Measurements from ENCODE around the gene ITPK1. TPM values are rescaled to one million over a fixed set of nuclear protein-coding genes. Genes with fewer than 3 reads are reported as not detected.

ITPK1 gene
- total RNA-seq, 2 donors from 2014 or later: 53.4 to 61.8 TPM

GRCh38 chr14:93002851-93003298 lies 112.8 kb downstream of the ITPK1 start:
- ATAC-seq (replicated peaks in 1 of 2) (no peak), DNase-seq (no peak)

DNA sequence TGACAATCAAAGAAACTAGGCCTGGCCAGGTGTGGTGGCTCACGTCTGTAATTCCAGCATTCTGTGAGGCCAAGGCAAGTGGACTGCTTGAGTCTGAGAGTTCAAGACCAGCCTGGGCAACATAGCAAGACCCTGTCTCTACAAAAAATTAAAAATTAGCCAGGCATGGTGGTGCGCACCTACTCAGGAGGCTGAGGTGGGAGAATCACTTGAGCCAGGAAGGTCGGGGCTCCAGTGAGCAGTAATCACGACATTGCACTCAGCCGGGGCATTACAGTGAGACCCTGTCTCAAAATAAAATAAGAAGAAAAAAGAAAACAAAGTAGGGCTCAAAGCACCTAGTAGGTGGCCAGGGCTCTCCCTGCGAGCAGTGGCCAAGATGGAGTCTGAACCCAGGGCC lies 113.7 kb downstream of the ITPK1 start:
- H3K4me3 Mint-ChIP-seq: no peak overlapping the region

More at GRCh38 chr14:93002851-93003298, 112.8 kb downstream of the ITPK1 start:
- Mint-ChIP-seq H3K4me1 (ENCODE audit: low read depth) (no peaks in the 10 kb centered on the region), H3K27me3 (ENCODE audit: low read depth) (no peaks in the 10 kb centered on the region), H3K9me3 (no peaks in the 10 kb centered on the region), H3K27ac (no peak overlapping the region), H3K36me3 (ENCODE audit: insufficient read depth in 2 of 2) (no peaks in the 10 kb centered on the region), H3K4me3 (no peak overlapping the region)

GRCh38 chr14:92998946-92999345 lies 116.8 kb downstream of the ITPK1 start:
- no peaks in the 10 kb centered on the region for H3K4me1 Mint-ChIP-seq (ENCODE audit: low read depth)
- no peaks in the 10 kb centered on the region for H3K36me3 Mint-ChIP-seq (ENCODE audit: insufficient read depth in 2 of 2)
- H3K9me3 Mint-ChIP-seq: no peaks in the 10 kb centered on the region
- H3K27me3 Mint-ChIP-seq (ENCODE audit: low read depth): no peaks in the 10 kb centered on the region
- no peak for DNase-seq
- no peak overlapping the region for H3K4me3 Mint-ChIP-seq
- ATAC-seq (replicated peaks in 1 of 2): no peak
- no peak overlapping the region for H3K27ac Mint-ChIP-seq

More for the DNA sequence above, 113.7 kb downstream of the ITPK1 start:
- no peak for DNase-seq
- Mint-ChIP-seq H3K9me3 (no peaks in the 10 kb centered on the region), H3K27ac (no peak overlapping the region), H3K36me3 (ENCODE audit: insufficient read depth in 2 of 2) (no peaks in the 10 kb centered on the region), H3K27me3 (ENCODE audit: low read depth) (no peaks in the 10 kb centered on the region), H3K4me1 (ENCODE audit: low read depth) (no peaks in the 10 kb centered on the region)
- ATAC-seq (replicated peaks in 1 of 2): no peak

DNA sequence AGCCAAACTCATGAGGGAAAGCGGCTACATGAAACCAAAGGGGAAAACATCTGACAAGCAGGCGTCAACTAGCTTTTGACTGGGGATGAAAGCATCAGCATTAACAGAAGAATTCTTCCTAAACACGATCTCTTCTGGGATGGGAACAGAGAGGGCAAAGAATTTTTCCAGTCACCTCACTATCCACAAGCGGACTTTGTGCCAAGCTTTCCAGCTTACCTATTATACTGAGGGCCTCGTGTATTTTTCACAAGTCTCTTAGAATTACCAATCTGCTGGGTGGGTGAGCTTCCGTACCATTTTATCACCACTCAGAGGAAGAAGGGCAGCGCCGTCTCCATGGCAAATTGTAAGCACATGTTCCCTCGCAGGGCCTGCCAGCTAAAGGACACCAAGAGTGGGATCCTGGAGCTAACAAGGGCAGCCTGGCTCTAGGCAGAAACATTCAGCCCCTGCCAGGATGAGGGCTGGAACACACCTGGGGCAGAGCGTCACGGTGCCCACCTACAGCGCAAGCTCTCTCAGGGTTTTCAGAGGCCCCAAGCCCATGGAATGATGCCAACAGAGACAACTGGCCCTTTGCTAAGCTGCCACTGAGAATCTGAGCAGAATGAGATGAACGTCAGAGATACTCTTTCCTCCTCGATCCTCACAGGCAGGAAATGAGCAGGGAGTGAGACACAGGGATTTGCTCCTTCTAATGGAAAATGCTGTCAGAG lies 118.2 kb downstream of the ITPK1 start:
- Mint-ChIP-seq H3K9me3 (no peaks in the 10 kb centered on the region), H3K4me1 (ENCODE audit: low read depth) (no peaks in the 10 kb centered on the region), H3K27ac (no peak overlapping the region), H3K4me3 (no peak overlapping the region), H3K36me3 (ENCODE audit: insufficient read depth in 2 of 2) (no peaks in the 10 kb centered on the region), H3K27me3 (ENCODE audit: low read depth) (no peaks in the 10 kb centered on the region)
- ATAC-seq (replicated peaks in 1 of 2): no peak
- DNase-seq: no peak

- Mint-ChIP-seq H3K27ac (no peak overlapping the region), H3K9me3 (no peaks in the 10 kb centered on the region), H3K36me3 (ENCODE audit: insufficient read depth in 2 of 2) (no peaks in the 10 kb centered on the region), H3K4me1 (ENCODE audit: low read depth) (no peaks in the 10 kb centered on the region), H3K27me3 (ENCODE audit: low read depth) (no peaks in the 10 kb centered on the region), H3K4me3 (no peak overlapping the region)
- no peak for ATAC-seq (replicated peaks in 1 of 2)
- no peak for DNase-seq
Measured at GRCh38 chr14:92995620-92996019, 120.1 kb downstream of the ITPK1 start.

GRCh38 chr14:92994942-92995341 lies 120.8 kb downstream of the ITPK1 start:
- H3K4me1 Mint-ChIP-seq (ENCODE audit: low read depth): no peaks in the 10 kb centered on the region
- no peak overlapping the region for H3K4me3 Mint-ChIP-seq
- H3K9me3 Mint-ChIP-seq: no peaks in the 10 kb centered on the region
- no peaks in the 10 kb centered on the region for H3K27me3 Mint-ChIP-seq (ENCODE audit: low read depth)
- no peak for ATAC-seq (replicated peaks in 1 of 2)
- no peaks in the 10 kb centered on the region for H3K36me3 Mint-ChIP-seq (ENCODE audit: insufficient read depth in 2 of 2)
- no peak for DNase-seq
- H3K27ac Mint-ChIP-seq: no peak overlapping the region

DNA sequence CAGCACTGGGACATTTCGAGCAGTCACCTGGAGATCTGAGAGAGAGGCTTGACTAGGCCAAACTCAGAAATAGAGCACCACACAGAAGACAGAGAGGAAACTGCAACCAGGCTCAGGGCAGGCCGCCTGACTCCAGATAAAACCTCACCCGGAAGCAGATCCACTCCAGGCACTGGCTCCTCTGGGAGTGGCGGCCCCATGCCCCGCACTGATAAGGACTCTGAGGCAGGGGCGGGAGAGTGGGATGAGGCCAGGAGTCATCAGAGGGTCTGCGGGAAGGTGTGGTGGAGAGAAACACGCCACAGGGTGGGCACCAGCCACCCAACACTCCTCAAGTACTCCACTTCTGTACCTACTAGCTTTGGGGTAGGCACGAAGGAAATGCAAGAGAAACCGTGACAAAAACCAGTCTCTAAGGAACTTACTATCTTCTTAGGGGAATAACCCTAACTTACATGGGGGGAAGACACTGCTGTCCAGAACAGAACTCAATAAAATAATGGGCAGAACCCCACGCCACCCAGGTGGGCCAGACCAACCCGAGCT lies 121.5 kb downstream of the ITPK1 start:
- H3K4me3 Mint-ChIP-seq: no peak overlapping the region
- no peaks in the 10 kb centered on the region for H3K9me3 Mint-ChIP-seq
- H3K27ac Mint-ChIP-seq: no peak overlapping the region
- H3K36me3 Mint-ChIP-seq (ENCODE audit: insufficient read depth in 2 of 2): no peaks in the 10 kb centered on the region
- DNase-seq (no peak), ATAC-seq (replicated peaks in 1 of 2) (no peak)
- H3K4me1 Mint-ChIP-seq (ENCODE audit: low read depth): no peaks in the 10 kb centered on the region
- no peaks in the 10 kb centered on the region for H3K27me3 Mint-ChIP-seq (ENCODE audit: low read depth)

- Mint-ChIP-seq H3K36me3 (ENCODE audit: insufficient read depth in 2 of 2) (no peaks in the 10 kb centered on the region), H3K9me3 (no peaks in the 10 kb centered on the region), H3K27ac (no peak overlapping the region), H3K27me3 (ENCODE audit: low read depth) (no peaks in the 10 kb centered on the region), H3K4me3 (no peak overlapping the region), H3K4me1 (ENCODE audit: low read depth) (no peaks in the 10 kb centered on the region)
- ATAC-seq (replicated peaks in 1 of 2) (no peak), DNase-seq (no peak)
Measured at GRCh38 chr14:92993302-92993701, 122.4 kb downstream of the ITPK1 start.

DNA sequence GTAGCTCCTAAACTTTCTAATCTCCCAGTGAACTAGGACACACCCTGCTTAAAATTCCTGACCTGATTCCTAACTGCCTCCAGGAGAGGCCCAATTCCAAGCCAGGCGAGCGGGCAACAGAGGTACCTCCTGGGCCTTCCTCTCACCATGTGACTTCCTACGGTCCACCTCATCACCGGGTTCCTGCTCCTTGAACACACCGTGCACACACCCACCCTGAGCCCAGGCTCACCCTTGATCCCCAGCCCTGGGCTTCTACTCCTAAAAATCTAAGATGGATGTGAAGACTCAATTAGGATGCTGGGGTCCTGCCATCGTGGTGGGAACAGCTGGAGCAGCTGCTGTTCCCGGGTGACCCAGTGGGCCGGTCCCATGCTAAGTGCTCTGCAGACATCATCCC lies 124.2 kb downstream of the ITPK1 start:
- no peaks in the 10 kb centered on the region for H3K27me3 Mint-ChIP-seq (ENCODE audit: low read depth)
- ATAC-seq (replicated peaks in 1 of 2) (no peak), DNase-seq (no peak)
- H3K9me3 Mint-ChIP-seq: no peaks in the 10 kb centered on the region
- no peaks in the 10 kb centered on the region for H3K4me1 Mint-ChIP-seq (ENCODE audit: low read depth)
- H3K27ac Mint-ChIP-seq: no peak overlapping the region
- H3K4me3 Mint-ChIP-seq: no peak overlapping the region
- H3K36me3 Mint-ChIP-seq (ENCODE audit: insufficient read depth in 2 of 2): no peaks in the 10 kb centered on the region

- Mint-ChIP-seq H3K4me3 (no peak overlapping the region), H3K4me1 (ENCODE audit: low read depth) (no peaks in the 10 kb centered on the region), H3K27ac (no peak overlapping the region), H3K27me3 (ENCODE audit: low read depth) (no peaks in the 10 kb centered on the region), H3K36me3 (ENCODE audit: insufficient read depth in 2 of 2) (no peaks in the 10 kb centered on the region), H3K9me3 (no peaks in the 10 kb centered on the region)
- DNase-seq (no peak), ATAC-seq (replicated peaks in 1 of 2) (no peak)
Measured at GRCh38 chr14:92990456-92991430, 125.0 kb downstream of the ITPK1 start.

DNA sequence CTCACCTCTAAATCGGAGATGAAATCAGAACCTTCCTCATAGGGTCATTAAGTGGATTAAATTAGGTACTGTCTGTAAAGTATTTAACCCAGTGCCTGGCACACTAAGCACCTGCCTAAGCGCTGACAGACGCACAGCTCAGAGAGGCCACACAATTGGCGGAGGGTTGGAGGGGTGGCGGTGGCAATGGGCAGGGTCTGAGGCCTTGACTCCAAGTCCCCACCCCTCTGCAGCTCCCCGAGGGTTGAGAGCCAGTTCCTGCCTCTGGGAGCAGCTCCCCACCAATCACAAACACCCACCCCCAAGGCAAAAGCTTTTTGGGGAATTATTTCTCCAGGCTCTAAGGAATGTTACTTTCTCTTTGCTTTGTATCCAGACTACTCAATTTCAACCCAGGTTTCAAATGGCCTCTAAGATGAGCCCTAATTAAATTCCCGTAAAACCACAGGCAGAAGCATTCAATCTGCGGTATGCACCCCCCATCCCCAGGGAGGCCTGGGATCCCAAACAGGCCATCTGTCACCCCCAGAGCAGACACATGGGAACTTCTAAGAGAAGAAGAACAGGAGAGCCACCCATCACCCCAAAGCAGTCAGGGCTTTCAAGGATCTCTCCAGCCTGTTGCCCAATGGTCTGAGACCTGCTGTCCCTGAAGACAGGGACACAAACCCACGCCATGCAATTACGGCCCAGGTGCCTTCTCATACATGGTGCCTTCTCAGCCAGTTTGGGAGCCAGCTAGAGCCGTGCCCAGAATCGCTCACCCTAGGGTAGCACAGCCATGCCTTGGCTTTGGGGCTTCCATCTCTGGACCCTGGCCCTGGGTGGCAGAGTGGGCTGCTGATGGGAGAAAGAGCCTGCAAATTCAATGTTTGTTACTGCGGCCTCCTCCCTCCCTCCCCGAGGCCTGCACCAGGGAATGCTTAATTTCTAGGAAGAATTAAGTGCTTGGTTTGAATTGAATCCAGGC lies 126.7 kb downstream of the ITPK1 start:
- DNase-seq (no peak), ATAC-seq (replicated peaks in 1 of 2) (no peak)
- no peak overlapping the region for H3K4me3 Mint-ChIP-seq
- no peak overlapping the region for H3K27ac Mint-ChIP-seq
- no peaks in the 10 kb centered on the region for H3K9me3 Mint-ChIP-seq
- no peaks in the 10 kb centered on the region for H3K36me3 Mint-ChIP-seq (ENCODE audit: insufficient read depth in 2 of 2)
- no peaks in the 10 kb centered on the region for H3K27me3 Mint-ChIP-seq (ENCODE audit: low read depth)
- H3K4me1 Mint-ChIP-seq (ENCODE audit: low read depth): no peaks in the 10 kb centered on the region

DNA sequence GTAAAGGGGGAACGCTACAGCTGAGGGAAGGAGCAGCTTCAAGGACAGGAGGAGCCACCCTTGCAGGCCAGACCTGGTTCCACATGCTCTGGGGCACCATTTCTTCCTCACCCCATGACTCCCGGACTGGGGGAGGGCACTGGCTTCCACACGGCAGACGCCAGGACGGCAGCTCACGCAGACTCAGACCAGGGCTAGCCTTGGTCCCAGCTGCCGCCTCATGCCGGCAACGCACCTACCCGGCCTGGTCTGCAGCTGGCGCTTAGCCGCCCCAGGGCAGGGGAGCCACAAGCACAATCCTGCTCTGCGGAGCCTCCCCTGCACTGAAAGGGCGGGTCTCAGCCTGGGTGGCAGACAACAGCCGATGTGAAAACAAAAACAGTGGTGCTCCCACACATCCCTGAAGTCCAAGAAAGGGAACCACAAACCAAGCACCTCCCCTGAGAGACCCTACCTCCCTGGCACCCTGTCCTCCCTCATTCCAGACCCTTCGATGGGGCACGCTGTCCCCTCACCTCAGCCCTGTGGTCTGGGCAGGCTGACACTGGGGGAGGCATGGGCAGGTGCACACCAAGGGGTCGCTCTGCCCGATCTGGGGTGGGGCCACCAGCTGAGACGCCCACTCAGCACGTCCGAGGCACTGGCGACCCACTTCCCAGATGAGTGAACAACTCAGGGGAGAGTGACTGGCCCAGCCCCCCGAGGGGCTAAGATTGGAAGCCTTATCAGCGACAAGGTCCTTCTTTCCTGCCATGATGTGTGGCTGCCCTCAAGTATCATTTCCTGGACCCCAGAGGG lies 127.8 kb downstream of the ITPK1 start:
- Mint-ChIP-seq H3K4me3 (no peak overlapping the region), H3K27ac (no peak overlapping the region), H3K36me3 (ENCODE audit: insufficient read depth in 2 of 2) (no peaks in the 10 kb centered on the region), H3K9me3 (no peaks in the 10 kb centered on the region), H3K4me1 (ENCODE audit: low read depth) (no peaks in the 10 kb centered on the region), H3K27me3 (ENCODE audit: low read depth) (no peaks in the 10 kb centered on the region)
- DNase-seq (no peak), ATAC-seq (replicated peaks in 1 of 2) (no peak)

All from activated T-cell treated with anti-CD3 and anti-CD28 coated beads, Interleukin-2, amount 50 U/mL, for 72 hours (primary cell).